Breast epithelium (tissue), 3 donors: ENCODE measurements around the gene STX16.

Experiments used
- CTCF ChIP-seq, 3 donors: fragments of 450-650 bp; IDR thresholded peaks; one replicate each; pipeline ENCODE4 v1.5.1; 2016 to 2017; ENCODE audit warnings: antibody characterized with exemption in 3 of 3, mild to moderate bottlenecking in 3 of 3, moderate library complexity in 3 of 3
- POLR2A ChIP-seq: fragments of 450-650 bp; IDR thresholded peaks from one replicate; pipeline ENCODE4 v1.6.1; 2016; ENCODE audit warnings: antibody characterized with exemption, mild to moderate bottlenecking, moderate library complexity
- POLR2AphosphoS5 ChIP-seq, 3 donors: sonication (generic); formaldehyde crosslinking; IDR thresholded peaks; one replicate each; pipeline ENCODE4 v1.6.1; 2017; ENCODE audit warnings: antibody characterized with exemption in 3 of 3

GRCh38 chr20:58657986-58658385 is 6.9 kb downstream of the STX16 start:
- TF ChIP-seq CTCF (IDR thresholded peaks at IDR 0.05), result no peak
- no peak for TF ChIP-seq POLR2A
- TF ChIP-seq POLR2AphosphoS5 (IDR thresholded peaks at IDR 0.05), result no peak
